IPS-18c (cell line): ENCODE measurements around the gene NOL11.
"Not testable (repeated sequence)": the region's sequence is repeated elsewhere in the genome, so short reads cannot be mapped to it uniquely, and the experiment has no call there.

Experiments used
- H3K4me3 ChIP-seq: 2 replicates; pipeline ENCODE4 v1.7.0; 2013; ENCODE audit warnings: low read depth, mild to moderate bottlenecking, low read length, moderate library complexity; ENCODE audit not compliant: insufficient read depth
- H3K9me3 ChIP-seq: one replicate; pipeline ENCODE4 v1.6.1; 2013; ENCODE audit warnings: mild to moderate bottlenecking, low read length, moderate library complexity; ENCODE audit not compliant: control insufficient read depth, insufficient read depth

The NOL11 gene

GRCh38 chr17:67742025-67742424 lies 24.3 kb downstream of the NOL11 start:
- Histone ChIP-seq H3K4me3 (no peak overlapping the region), H3K9me3 (no peaks in the 10 kb centered on the region)

GRCh38 chr17:67746704-67747571 lies 29.2 kb downstream of the NOL11 start:
- Histone ChIP-seq H3K4me3 (no peak overlapping the region), H3K9me3 (no peaks in the 10 kb centered on the region)

- no peak overlapping the region for H3K4me3 ChIP-seq
- no peaks in the 10 kb centered on the region for H3K9me3 ChIP-seq
Observed at GRCh38 chr17:67747681-67748235, 30.0 kb downstream of the NOL11 start.

GRCh38 chr17:67750067-67750466 lies 32.3 kb downstream of the NOL11 start:
- no peaks in the 10 kb centered on the region for H3K9me3 ChIP-seq
- H3K4me3 ChIP-seq = no peak overlapping the region

- H3K9me3 ChIP-seq = no peaks in the 10 kb centered on the region
- no peak overlapping the region for H3K4me3 ChIP-seq
Observed at GRCh38 chr17:67751101-67752074, 33.7 kb downstream of the NOL11 start.

- H3K4me3 ChIP-seq, H3K9me3 ChIP-seq: not testable (repeated sequence)
Observed at GRCh38 chr17:67752160-67752559, 34.4 kb downstream of the NOL11 start.

- no peak overlapping the region for H3K4me3 ChIP-seq
- no peaks in the 10 kb centered on the region for H3K9me3 ChIP-seq
Observed at GRCh38 chr17:67753026-67753425, 35.3 kb downstream of the NOL11 start.

GRCh38 chr17:67754001-67754400 lies 36.3 kb downstream of the NOL11 start:
- no peak overlapping the region for H3K4me3 ChIP-seq
- no peaks in the 10 kb centered on the region for H3K9me3 ChIP-seq

- not testable (repeated sequence) for H3K9me3 ChIP-seq, H3K4me3 ChIP-seq
Observed at GRCh38 chr17:67754686-67755085, 37.0 kb downstream of the NOL11 start.

- not testable (repeated sequence) for H3K9me3 ChIP-seq, H3K4me3 ChIP-seq
Observed at GRCh38 chr17:67756766-67757165, 39.0 kb downstream of the NOL11 start.

GRCh38 chr17:67759355-67760171 lies 41.8 kb downstream of the NOL11 start:
- H3K4me3 ChIP-seq = no peak overlapping the region
- H3K9me3 ChIP-seq = no peaks in the 10 kb centered on the region

GRCh38 chr17:67765623-67766022 lies 47.9 kb downstream of the NOL11 start:
- H3K4me3 ChIP-seq = no peak overlapping the region
- H3K9me3 ChIP-seq = no peaks in the 10 kb centered on the region

GRCh38 chr17:67769231-67769630 lies 51.5 kb downstream of the NOL11 start:
- Histone ChIP-seq H3K4me3 (no peak overlapping the region), H3K9me3 (no peaks in the 10 kb centered on the region)

GRCh38 chr17:67770539-67770938 lies 52.8 kb downstream of the NOL11 start:
- no peaks in the 10 kb centered on the region for H3K9me3 ChIP-seq
- H3K4me3 ChIP-seq = no peak overlapping the region

- Histone ChIP-seq H3K9me3 (no peaks in the 10 kb centered on the region), H3K4me3 (no peak overlapping the region)
Observed at GRCh38 chr17:67772679-67773078, 54.9 kb downstream of the NOL11 start.

- Histone ChIP-seq H3K9me3 (no peaks in the 10 kb centered on the region), H3K4me3 (no peak overlapping the region)
Observed at GRCh38 chr17:67773246-67773645, 55.5 kb downstream of the NOL11 start.

- H3K9me3 ChIP-seq = no peaks in the 10 kb centered on the region
- H3K4me3 ChIP-seq = no peak overlapping the region
Observed at GRCh38 chr17:67779098-67779672, 61.4 kb downstream of the NOL11 start.
